H9 (cell line): Measurements from ENCODE around the gene FEV. TPM values are rescaled to one million over a fixed set of nuclear protein-coding genes. Genes with fewer than 3 reads are reported as not detected.

Experiments used
- DNase-seq: peaks from one replicate; pipeline ENCODE4 v3.0.0-alpha.2; 2017
- H2AFZ ChIP-seq: one replicate; pipeline ENCODE4 v1.6.1; 2013; ENCODE audit warnings: mild to moderate bottlenecking, low read length, control low read depth, moderate library complexity
- H2AK5ac ChIP-seq: 2 replicates; pipeline ENCODE4 v1.6.1; 2013; ENCODE audit warnings: low read length, control low read depth, mixed read lengths; ENCODE audit not compliant: insufficient read length
- H2BK120ac ChIP-seq: one replicate; pipeline ENCODE4 v1.6.1; 2013; ENCODE audit warnings: low read depth, mild to moderate bottlenecking, low read length, control low read depth, inconsistent platforms; ENCODE audit not compliant: poor library complexity, severe bottlenecking
- H2BK12ac ChIP-seq: 2 replicates; pipeline ENCODE4 v1.6.1; 2013; ENCODE audit warnings: low read length, control low read depth, mixed read lengths, low read depth; ENCODE audit not compliant: insufficient read length
- H2BK15ac ChIP-seq: 2 replicates; pipeline ENCODE4 v1.6.1; 2013; ENCODE audit warnings: low read depth, low read length, control low read depth
- H2BK20ac ChIP-seq: one replicate; pipeline ENCODE4 v1.6.1; 2013; ENCODE audit warnings: low read depth, mild to moderate bottlenecking, low read length, control low read depth, inconsistent platforms; ENCODE audit not compliant: poor library complexity, severe bottlenecking
- H2BK5ac ChIP-seq: 2 replicates; pipeline ENCODE4 v1.6.1; 2013; ENCODE audit warnings: low read length, control low read depth, mixed read lengths; ENCODE audit not compliant: insufficient read length
- H3K14ac ChIP-seq: 2 replicates; pipeline ENCODE4 v1.6.1; 2013; ENCODE audit warnings: low read length, control low read depth; ENCODE audit not compliant: insufficient read depth
- H3K18ac ChIP-seq: 2 replicates; pipeline ENCODE4 v1.6.1; 2013; ENCODE audit warnings: low read depth, mild to moderate bottlenecking, mixed read lengths, low read length, control low read depth; ENCODE audit not compliant: insufficient read length
- H3K23ac ChIP-seq: 2 replicates; pipeline ENCODE4 v1.6.1; 2013; ENCODE audit warnings: low read length, control low read depth, mixed read lengths, low read depth; ENCODE audit not compliant: insufficient read length
- H3K23me2 ChIP-seq: 2 replicates; pipeline ENCODE4 v1.6.1; 2013; ENCODE audit warnings: low read depth, mild to moderate bottlenecking, mixed read lengths, low read length, control low read depth; ENCODE audit not compliant: insufficient read length, poor library complexity, severe bottlenecking
- H3K27ac ChIP-seq: 2 replicates; pipeline ENCODE4 v1.5.1; 2013; ENCODE audit warnings: low read length, control low read depth, mixed read lengths, low read depth; ENCODE audit not compliant: insufficient read length
- H3K27me3 ChIP-seq: 2 replicates; pipeline ENCODE4 v1.6.1; 2013; ENCODE audit warnings: low read length, control low read depth, inconsistent platforms; ENCODE audit not compliant: insufficient read depth
- H3K4ac ChIP-seq: 2 replicates; pipeline ENCODE4 v1.6.1; 2013; ENCODE audit warnings: low read depth, mild to moderate bottlenecking, control low read depth, inconsistent platforms, low read length, moderate library complexity
- H3K4me1 ChIP-seq: 2 replicates; pipeline ENCODE4 v1.6.1; 2013; ENCODE audit warnings: low read length, control low read depth, inconsistent platforms; ENCODE audit not compliant: insufficient read depth
- H3K4me2 ChIP-seq: 2 replicates; pipeline ENCODE4 v1.6.1; 2013; ENCODE audit warnings: low read length, control low read depth, mixed read lengths; ENCODE audit not compliant: insufficient read length, insufficient read depth
- H3K56ac ChIP-seq: 2 replicates; pipeline ENCODE4 v1.6.1; 2013; ENCODE audit warnings: low read depth, mild to moderate bottlenecking, mixed read lengths, low read length, control low read depth; ENCODE audit not compliant: insufficient read length
- H3K79me1 ChIP-seq: 2 replicates; pipeline ENCODE4 v1.6.1; 2013; ENCODE audit warnings: low read depth, mild to moderate bottlenecking, moderate library complexity, low read length, control low read depth, inconsistent platforms; ENCODE audit not compliant: insufficient read depth, poor library complexity, severe bottlenecking
- H3K79me2 ChIP-seq: 2 replicates; pipeline ENCODE4 v1.6.1; 2013; ENCODE audit warnings: low read length, control low read depth, inconsistent platforms; ENCODE audit not compliant: insufficient read depth
- H3K9ac ChIP-seq: 2 replicates; pipeline ENCODE4 v1.6.1; 2013; ENCODE audit warnings: low read length, control low read depth, mixed read lengths; ENCODE audit not compliant: insufficient read length; ENCODE audit errors: extremely low read depth
- H3K9me3 ChIP-seq: one replicate; pipeline ENCODE4 v1.6.1; 2013; ENCODE audit warnings: low read depth, low read length, inconsistent platforms; ENCODE audit not compliant: control insufficient read depth
- H3T11ph ChIP-seq: one replicate; pipeline ENCODE4 v1.6.1; 2013; ENCODE audit warnings: mild to moderate bottlenecking, low read length, control low read depth, inconsistent platforms
- H4K20me1 ChIP-seq: one replicate; pipeline ENCODE4 v1.6.1; 2013; ENCODE audit not compliant: control insufficient read depth, insufficient read length, insufficient read depth
- H4K5ac ChIP-seq: 2 replicates; pipeline ENCODE4 v1.6.1; 2013; ENCODE audit warnings: low read depth, mild to moderate bottlenecking, mixed read lengths, low read length, control low read depth; ENCODE audit not compliant: insufficient read length
- H4K8ac ChIP-seq: replicated peaks from 2 replicates; pipeline ENCODE4 v1.6.1; 2013; ENCODE audit warnings: low read length, control low read depth, mixed read lengths, low read depth; ENCODE audit not compliant: insufficient read length
- H4K91ac ChIP-seq: 2 replicates; pipeline ENCODE4 v1.6.1; 2013; ENCODE audit warnings: low read depth, mild to moderate bottlenecking, moderate library complexity, mixed read lengths, low read length, control low read depth; ENCODE audit not compliant: insufficient read length
- H3K27ac Mint-ChIP-seq, 3 experiments: 2 replicates in 2 of 3; 3 replicates in 1 of 3; pipeline ENCODE4 v1.8.0; 2020 to 2021; ENCODE audit warnings: mixed read lengths in 3 of 3, mild to moderate bottlenecking in 1 of 3, moderate library complexity in 1 of 3
- H3K27me3 Mint-ChIP-seq: 2 replicates; pipeline ENCODE4 v1.8.0; 2021; ENCODE audit warnings: low read depth, mild to moderate bottlenecking, moderate library complexity, mixed read lengths
- H3K36me3 Mint-ChIP-seq, 3 experiments: 2 replicates in 2 of 3; 3 replicates in 1 of 3; pipeline ENCODE4 v1.8.0; 2020 to 2021; ENCODE audit warnings: low read depth in 3 of 3, mixed read lengths in 3 of 3; ENCODE audit not compliant: insufficient read depth in 1 of 3
- H3K4me1 Mint-ChIP-seq, 2 experiments: 2 replicates each; pipeline ENCODE4 v1.8.0; 2020; ENCODE audit warnings: mixed read lengths in 2 of 2
- H3K4me3 Mint-ChIP-seq, 2 experiments: 2 replicates in 1 of 2; 3 replicates in 1 of 2; pipeline ENCODE4 v1.8.0; 2020 to 2021; ENCODE audit warnings: mild to moderate bottlenecking in 2 of 2, mixed read lengths in 2 of 2, moderate library complexity in 1 of 2
- H3K9me3 Mint-ChIP-seq, 2 experiments: 2 replicates in 1 of 2; 3 replicates in 1 of 2; pipeline ENCODE4 v1.8.0; 2020; ENCODE audit warnings: mild to moderate bottlenecking in 2 of 2, mixed read lengths in 2 of 2, moderate library complexity in 1 of 2
- WGBS: extraction: QIAGEN DNeasy Blood & Tissue Kit; methylation state at CpG from one replicate; pipeline ENCODE4 v1.1.7; 2013; ENCODE audit warnings: missing lambda C conversion rate, low lambda C conversion rate, mixed read lengths; ENCODE audit not compliant: insufficient read length; ENCODE audit errors: extremely low coverage; 5-methylcytosine and 5-hydroxymethylcytosine counted together
- total RNA-seq: library from RNA; stranded (reverse); gene quantifications from 2 replicates; pipeline ENCODE4 v1.2.1, GENCODE V29; 2021
- TF ChIP-seq, protein P1 (sequence below): fragments of 200-600 bp; sonication (generic); conservative IDR thresholded peaks from 3 replicates; pipeline ENCODE4 v1.8.0; 2021; ENCODE audit warnings: antibody characterized with exemption, mild to moderate bottlenecking

FEV gene
- total RNA-seq, 1 experiment from 2014 or later = not detected

DNA sequence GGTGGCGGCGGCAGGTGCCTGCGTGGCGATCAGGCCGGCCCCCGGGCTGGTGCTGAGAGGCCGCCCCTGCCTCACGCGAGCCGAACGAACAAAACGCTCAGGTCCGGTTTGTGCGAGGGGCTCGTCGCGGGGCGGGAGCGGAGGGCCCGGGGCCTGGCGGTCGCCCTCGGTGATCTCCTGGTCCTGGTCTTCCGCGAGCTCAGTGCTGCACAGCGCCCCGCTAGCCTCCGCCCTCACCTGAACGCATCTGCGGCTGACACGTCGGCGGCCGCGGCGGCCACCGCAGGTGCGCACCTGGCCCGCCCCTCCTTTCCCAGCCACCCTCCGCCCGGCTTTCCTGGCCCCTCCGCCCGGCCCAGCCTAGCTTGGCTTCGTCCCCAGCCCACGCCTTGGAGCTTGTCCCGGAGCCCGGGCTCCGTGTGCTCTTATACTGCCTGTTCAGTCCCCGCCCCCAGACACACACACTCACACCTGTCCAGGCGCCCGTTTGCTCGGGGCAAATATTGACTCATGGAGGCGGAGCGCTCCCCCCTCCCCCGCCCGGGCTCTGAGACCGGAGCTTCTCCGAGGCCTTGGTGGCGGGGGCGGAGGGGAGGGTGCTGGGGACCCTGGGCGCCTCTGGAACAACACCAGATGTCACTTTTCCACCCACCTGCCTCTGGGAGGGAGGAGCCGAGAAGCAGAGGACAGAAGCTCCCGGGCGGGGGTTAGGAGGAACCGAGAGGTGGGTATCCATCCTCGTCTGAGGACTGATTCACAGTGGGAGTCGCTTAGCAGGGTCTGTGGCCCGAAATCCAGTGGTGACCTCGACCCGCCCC is 16.8 kb upstream of the FEV start:
- Histone ChIP-seq H3K18ac (no peak overlapping the region), H3K4ac (no peak overlapping the region), H3K27me3 (peaks cover 71% of the 10 kb centered on the region), H3K4me2 (peak overlapping the region; percentile 36), H2AK5ac (no peak overlapping the region), H2BK20ac (no peak overlapping the region), H3K79me2 (no peaks in the 10 kb centered on the region), H4K5ac (no peak overlapping the region), H3K9ac (no peak overlapping the region), H3K9me3 (no peaks in the 10 kb centered on the region), H3K56ac (no peak overlapping the region), H2AFZ (no peak overlapping the region), H2BK15ac (no peak overlapping the region), H4K8ac (no peak overlapping the region), H2BK12ac (no peak overlapping the region), H3K4me1 (peaks cover 9% of the 10 kb centered on the region; the same call in 1 of the 2 replicates), H3K23me2 (peaks cover 10% of the 10 kb centered on the region), H2BK120ac (no peak overlapping the region), H3K79me1 (no peaks in the 10 kb centered on the region), H4K20me1 (no peaks in the 10 kb centered on the region), H3K27ac (no peak overlapping the region), H3K14ac (no peak overlapping the region), H3T11ph (no peak overlapping the region), H4K91ac (no peak overlapping the region), H3K23ac (no peak overlapping the region), H2BK5ac (no peak overlapping the region)
- Mint-ChIP-seq H3K36me3 (no peaks in the 10 kb centered on the region; a peak in 1 of 7 replicates), H3K4me3 (peak overlapping the region; percentile 72 to 87; a peak in 4 of 5 replicates), H3K4me1 (peaks cover 30 to 39% of the 10 kb centered on the region in 2 experiments), H3K9me3 (peaks cover 0 to 3% of the 10 kb centered on the region in 2 experiments; a peak in 1 of 5 replicates), H3K27me3 (peaks cover 99% of the 10 kb centered on the region), H3K27ac (no peak overlapping the region)
- no CpG with 5 or more reads among the region's 70 CpGs for whole genome bisulfite sequencing
- TF ChIP-seq, protein P1, sequence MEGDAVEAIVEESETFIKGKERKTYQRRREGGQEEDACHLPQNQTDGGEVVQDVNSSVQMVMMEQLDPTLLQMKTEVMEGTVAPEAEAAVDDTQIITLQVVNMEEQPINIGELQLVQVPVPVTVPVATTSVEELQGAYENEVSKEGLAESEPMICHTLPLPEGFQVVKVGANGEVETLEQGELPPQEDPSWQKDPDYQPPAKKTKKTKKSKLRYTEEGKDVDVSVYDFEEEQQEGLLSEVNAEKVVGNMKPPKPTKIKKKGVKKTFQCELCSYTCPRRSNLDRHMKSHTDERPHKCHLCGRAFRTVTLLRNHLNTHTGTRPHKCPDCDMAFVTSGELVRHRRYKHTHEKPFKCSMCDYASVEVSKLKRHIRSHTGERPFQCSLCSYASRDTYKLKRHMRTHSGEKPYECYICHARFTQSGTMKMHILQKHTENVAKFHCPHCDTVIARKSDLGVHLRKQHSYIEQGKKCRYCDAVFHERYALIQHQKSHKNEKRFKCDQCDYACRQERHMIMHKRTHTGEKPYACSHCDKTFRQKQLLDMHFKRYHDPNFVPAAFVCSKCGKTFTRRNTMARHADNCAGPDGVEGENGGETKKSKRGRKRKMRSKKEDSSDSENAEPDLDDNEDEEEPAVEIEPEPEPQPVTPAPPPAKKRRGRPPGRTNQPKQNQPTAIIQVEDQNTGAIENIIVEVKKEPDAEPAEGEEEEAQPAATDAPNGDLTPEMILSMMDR = no peak
- peak; percentile 67 for DNase-seq
